NCI-H2081 treated with DMSO at 0.1 percent for 48 hours (cell line): Measurements from ENCODE around the gene MACROH2A1.

Experiments
- DNase-seq: peaks from one replicate; lab custom pipeline; 2025; lab: John Stamatoyannopoulos, UW

MACROH2A1 gene

GRCh38 chr5:135435467-135436330, 36.7 kb upstream of the MACROH2A1 start:
- DNase-seq = no peak

- DNase-seq = no peak
Measured at GRCh38 chr5:135434591-135435466, 35.8 kb upstream of the MACROH2A1 start.

GRCh38 chr5:135433681-135434426, 34.8 kb upstream of the MACROH2A1 start:
- no peak for DNase-seq

GRCh38 chr5:135432113-135432512, 33.1 kb upstream of the MACROH2A1 start:
- DNase-seq = no peak

- no peak for DNase-seq
Measured at GRCh38 chr5:135430135-135430437, 31.1 kb upstream of the MACROH2A1 start.

- DNase-seq = no peak
Measured at GRCh38 chr5:135429301-135430134, 30.5 kb upstream of the MACROH2A1 start.

GRCh38 chr5:135428586-135428985, 29.6 kb upstream of the MACROH2A1 start:
- DNase-seq = no peak

GRCh38 chr5:135426102-135427082, 27.4 kb upstream of the MACROH2A1 start:
- no peak for DNase-seq

GRCh38 chr5:135425641-135426040, 26.6 kb upstream of the MACROH2A1 start:
- DNase-seq = no peak

- no peak for DNase-seq
Measured at GRCh38 chr5:135423846-135424168, 24.8 kb upstream of the MACROH2A1 start.

- no peak for DNase-seq
Measured at GRCh38 chr5:135423146-135423845, 24.3 kb upstream of the MACROH2A1 start.

- DNase-seq = no peak
Measured at GRCh38 chr5:135422419-135422818, 23.4 kb upstream of the MACROH2A1 start.

GRCh38 chr5:135417083-135417482, 18.1 kb upstream of the MACROH2A1 start:
- DNase-seq = no peak

- no peak for DNase-seq
Measured at GRCh38 chr5:135405082-135405481, 6.1 kb upstream of the MACROH2A1 start.

- no peak for DNase-seq
Measured at GRCh38 chr5:135402031-135402430, 3.0 kb upstream of the MACROH2A1 start.

GRCh38 chr5:135400866-135401265, 1.8 kb upstream of the MACROH2A1 start:
- DNase-seq = no peak

- DNase-seq = no peak
Measured at GRCh38 chr5:135399794-135400542, 937 bp upstream of the MACROH2A1 start.

GRCh38 chr5:135398160-135398854, 724 bp downstream of the MACROH2A1 start:
- DNase-seq = no peak
